ENCODE data around the gene AKAP10. TPM values are rescaled to one million over a fixed set of nuclear protein-coding genes. Genes with fewer than 3 reads are reported as not detected.

Gene AKAP10, protein sequence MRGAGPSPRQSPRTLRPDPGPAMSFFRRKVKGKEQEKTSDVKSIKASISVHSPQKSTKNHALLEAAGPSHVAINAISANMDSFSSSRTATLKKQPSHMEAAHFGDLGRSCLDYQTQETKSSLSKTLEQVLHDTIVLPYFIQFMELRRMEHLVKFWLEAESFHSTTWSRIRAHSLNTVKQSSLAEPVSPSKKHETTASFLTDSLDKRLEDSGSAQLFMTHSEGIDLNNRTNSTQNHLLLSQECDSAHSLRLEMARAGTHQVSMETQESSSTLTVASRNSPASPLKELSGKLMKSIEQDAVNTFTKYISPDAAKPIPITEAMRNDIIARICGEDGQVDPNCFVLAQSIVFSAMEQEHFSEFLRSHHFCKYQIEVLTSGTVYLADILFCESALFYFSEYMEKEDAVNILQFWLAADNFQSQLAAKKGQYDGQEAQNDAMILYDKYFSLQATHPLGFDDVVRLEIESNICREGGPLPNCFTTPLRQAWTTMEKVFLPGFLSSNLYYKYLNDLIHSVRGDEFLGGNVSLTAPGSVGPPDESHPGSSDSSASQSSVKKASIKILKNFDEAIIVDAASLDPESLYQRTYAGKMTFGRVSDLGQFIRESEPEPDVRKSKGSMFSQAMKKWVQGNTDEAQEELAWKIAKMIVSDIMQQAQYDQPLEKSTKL
- total RNA-seq (2013): 59.8 TPM
- polyA plus RNA-seq (10 to 100 TPM; 13.1 to 62.6 (median 15.4) TPM), polyA minus RNA-seq (28.7 and 32.6 TPM in 2 replicates), total RNA-seq (31.6 to 72.3 (median 51.6) reads per million in 11 experiments)

DNA sequence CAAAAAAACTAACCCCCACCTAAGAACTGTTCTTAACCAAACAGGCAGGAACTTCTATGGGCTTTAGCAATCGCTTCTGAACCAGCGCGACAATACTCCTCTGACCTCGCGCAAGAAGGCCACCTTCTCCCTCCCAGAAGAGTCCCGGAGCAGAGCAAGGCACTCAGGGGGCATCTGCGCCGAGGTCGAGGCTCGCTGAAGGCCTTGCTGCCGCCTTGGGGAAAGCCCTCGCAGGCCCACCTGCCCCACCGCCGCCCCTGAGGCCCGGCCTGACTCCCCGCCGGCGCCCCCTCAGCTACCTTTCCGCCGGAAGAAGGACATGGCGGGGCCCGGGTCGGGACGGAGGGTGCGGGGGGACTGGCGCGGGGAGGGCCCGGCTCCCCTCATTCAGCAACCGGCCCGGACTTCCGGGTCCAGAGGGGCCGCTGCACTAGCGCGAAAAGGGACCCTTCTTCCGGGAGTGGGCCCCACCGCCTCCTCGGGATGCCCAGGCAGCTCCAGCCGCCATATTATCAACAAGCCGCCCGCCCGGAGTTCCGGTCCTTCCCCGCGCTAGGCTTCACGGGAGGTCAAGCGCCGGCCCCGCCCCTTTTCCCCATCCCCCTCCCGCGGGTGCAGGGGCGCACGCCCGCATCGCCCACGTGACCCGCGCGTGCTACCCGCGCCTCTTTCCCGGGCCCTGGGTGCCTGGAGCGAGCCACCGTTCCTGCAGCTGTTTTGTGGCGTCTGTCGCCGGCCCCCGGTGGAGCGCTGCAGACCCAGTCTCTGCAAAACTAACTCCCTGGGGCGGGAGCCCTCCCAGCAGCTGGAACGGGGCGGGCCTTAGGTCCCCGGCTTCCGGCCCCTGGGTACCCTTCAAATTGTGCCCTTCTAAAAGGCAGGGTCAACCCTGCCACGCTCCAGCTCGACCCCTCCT is at the start of gene AKAP10:
Gene AKAP10, minus strand, starts transcription at position 536 of the 916 bp plus-strand sequence. Its CDS starts 149 bp downstream, at position 387.
- H3K27me3 Mint-ChIP-seq (ENCODE audit: low read depth in 3 of 3): peaks cover 0 to under 1% (median 0%) of the 10 kb centered on the region in 3 donors
- Histone ChIP-seq H4K20me1 (ENCODE audit: insufficient read depth, low read length) (peaks cover 35% of the 10 kb centered on the region), H3K27ac (ENCODE audit: low read depth in 1 of 2, low read length in 2 of 2) (peak within 1 kb of the TSS; percentile 91 to 95), H3K9me3 (replicated peaks in 1 of 2; ENCODE audit: control insufficient read depth in 1 of 2, insufficient read depth in 1 of 2, low read length in 2 of 2) (no peaks in the 10 kb centered on the region), H3K27me3 (ENCODE audit: control insufficient read depth in 2 of 2, insufficient read depth in 2 of 2, low read length in 2 of 2) (no peaks in the 10 kb centered on the region), H3K79me2 (ENCODE audit: insufficient read depth, low read length) (peaks cover 62% of the 10 kb centered on the region), H3K4me3 (replicated peaks in 1 of 3; ENCODE audit: low read depth in 2 of 3, low read length in 3 of 3) (peak within 1 kb of the TSS; percentile 86 to 94 (median 88)), H3K36me3 (replicated peaks in 1 of 2; ENCODE audit: control insufficient read depth in 1 of 2, insufficient read depth in 2 of 2, low read length in 2 of 2) (peaks cover 0 to 20% of the 10 kb centered on the region in 2 donors), H3K4me2 (replicated peaks; ENCODE audit: extremely low read depth, low read length, poor library complexity, severe bottlenecking) (peak within 1 kb of the TSS; percentile 66), H3K4me1 (ENCODE audit: control insufficient read depth in 1 of 2, insufficient read depth in 2 of 2, low read length in 2 of 2) (peaks cover 51 to 74% of the 10 kb centered on the region in 2 donors), H3K9ac (ENCODE audit: insufficient read depth, low read length, poor library complexity, severe bottlenecking) (peak within 1 kb of the TSS; percentile 96), H2AFZ (ENCODE audit: insufficient read depth, low read depth, low read length, poor library complexity, severe bottlenecking) (peak within 1 kb of the TSS; percentile 89)
- TF ChIP-seq, protein P1, sequence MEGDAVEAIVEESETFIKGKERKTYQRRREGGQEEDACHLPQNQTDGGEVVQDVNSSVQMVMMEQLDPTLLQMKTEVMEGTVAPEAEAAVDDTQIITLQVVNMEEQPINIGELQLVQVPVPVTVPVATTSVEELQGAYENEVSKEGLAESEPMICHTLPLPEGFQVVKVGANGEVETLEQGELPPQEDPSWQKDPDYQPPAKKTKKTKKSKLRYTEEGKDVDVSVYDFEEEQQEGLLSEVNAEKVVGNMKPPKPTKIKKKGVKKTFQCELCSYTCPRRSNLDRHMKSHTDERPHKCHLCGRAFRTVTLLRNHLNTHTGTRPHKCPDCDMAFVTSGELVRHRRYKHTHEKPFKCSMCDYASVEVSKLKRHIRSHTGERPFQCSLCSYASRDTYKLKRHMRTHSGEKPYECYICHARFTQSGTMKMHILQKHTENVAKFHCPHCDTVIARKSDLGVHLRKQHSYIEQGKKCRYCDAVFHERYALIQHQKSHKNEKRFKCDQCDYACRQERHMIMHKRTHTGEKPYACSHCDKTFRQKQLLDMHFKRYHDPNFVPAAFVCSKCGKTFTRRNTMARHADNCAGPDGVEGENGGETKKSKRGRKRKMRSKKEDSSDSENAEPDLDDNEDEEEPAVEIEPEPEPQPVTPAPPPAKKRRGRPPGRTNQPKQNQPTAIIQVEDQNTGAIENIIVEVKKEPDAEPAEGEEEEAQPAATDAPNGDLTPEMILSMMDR (IDR thresholded peaks at IDR 0.05): no peak
- H3K4me3 Mint-ChIP-seq: peak within 1 kb of the TSS; percentile 92 to 96
- peaks cover 68% of the 10 kb centered on the region for H3K4me1 Mint-ChIP-seq
- H3K27ac Mint-ChIP-seq: peak within 1 kb of the TSS; percentile 94 to 98 (median 97)
- intact Hi-C loops (cut with micrococcal nuclease): loop anchor here in 1 of 2 donors (10.0 kb wide), 1 partner anchor 113 kb away; the partner anchor contains the start of gene ULK2
- under 1% methylated on average over 75 of the region's 75 CpGs for WGBS (ENCODE audit: insufficient coverage)
- peak; percentile 79 to 85 (median 84) for DNase-seq
- H3K36me3 Mint-ChIP-seq: peaks cover 15 to 27% of the 10 kb centered on the region in 2 donors
- peaks cover 0 to 6% (median 0%) of the 10 kb centered on the region in 7 donors for H3K9me3 Mint-ChIP-seq

All from CD14-positive monocyte (primary cell).